Stimulated activated CD4-positive, alpha-beta T cell treated with anti-CD3 and anti-CD28 coated beads, TNF-alpha, amount 100 ng/mL, for 48 hours (primary cell): Measurements from ENCODE around the gene SHISAL1.

Experiments
- DNase-seq, 3 donors: peaks; one replicate each; pipeline ENCODE4 v3.0.0-alpha.2; 2020; ENCODE audit warnings: low read depth in 3 of 3

Gene SHISAL1

GRCh38 chr22:44278243-44279068 is 34.3 kb downstream of the SHISAL1 start:
- DNase-seq, result no peak

DNA sequence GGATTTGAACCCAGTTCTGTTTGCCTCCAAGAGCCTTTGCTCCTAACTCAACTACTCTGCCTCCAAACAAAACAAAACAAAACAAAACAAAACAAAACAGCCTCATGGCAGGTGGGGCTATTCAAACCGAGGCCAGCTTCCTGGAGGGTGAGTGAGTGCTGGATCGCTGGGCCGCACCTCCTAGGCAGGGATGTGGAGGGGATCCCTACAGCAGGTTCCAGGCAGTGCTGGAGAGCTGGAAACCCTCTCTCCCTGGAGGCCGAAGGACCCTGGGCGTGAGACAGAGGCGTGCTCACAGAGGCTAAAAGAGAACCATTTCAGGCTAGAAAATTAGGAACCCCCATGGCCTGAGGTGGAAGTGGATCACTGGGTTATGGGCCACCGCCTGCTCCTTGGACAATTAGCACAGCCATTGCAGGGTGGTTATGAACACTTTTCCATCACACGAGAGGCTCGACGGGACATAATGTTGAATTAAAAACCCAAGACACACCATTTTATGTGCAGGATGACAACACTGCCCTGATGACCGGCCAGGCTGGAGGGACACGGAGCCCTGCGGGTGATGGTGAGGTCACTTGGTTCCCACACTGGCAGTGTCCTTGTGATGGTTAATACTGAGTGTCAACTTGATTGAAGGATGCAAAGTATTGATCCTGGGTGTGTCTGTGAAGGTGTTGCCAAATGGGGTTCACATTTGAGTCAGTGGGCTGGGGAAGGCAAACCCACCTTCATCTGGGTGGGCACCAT is 35.2 kb downstream of the SHISAL1 start:
- DNase-seq, result no peak

GRCh38 chr22:44276706-44277356 is 35.9 kb downstream of the SHISAL1 start:
- no peak for DNase-seq

DNA sequence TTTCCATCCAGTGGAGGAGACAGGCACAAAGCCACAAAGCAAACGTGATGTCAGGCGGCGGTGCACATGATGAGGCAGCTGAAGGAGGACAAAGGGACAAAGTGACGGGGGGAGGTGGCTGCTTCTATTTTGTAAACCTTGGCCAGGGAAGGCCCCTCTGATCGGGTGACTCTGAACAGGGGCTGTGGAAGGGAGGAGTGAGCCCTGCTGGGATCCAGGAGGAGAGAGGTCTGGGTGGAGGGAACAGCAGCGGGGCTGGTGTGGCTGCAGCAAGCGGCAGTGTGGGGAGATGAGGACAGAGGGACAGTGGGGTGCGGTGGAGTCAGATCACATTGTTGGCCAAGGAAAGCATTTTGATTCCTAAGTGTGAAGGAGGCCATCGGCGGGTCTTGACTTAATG is 36.7 kb downstream of the SHISAL1 start:
- DNase-seq, result no peak

DNA sequence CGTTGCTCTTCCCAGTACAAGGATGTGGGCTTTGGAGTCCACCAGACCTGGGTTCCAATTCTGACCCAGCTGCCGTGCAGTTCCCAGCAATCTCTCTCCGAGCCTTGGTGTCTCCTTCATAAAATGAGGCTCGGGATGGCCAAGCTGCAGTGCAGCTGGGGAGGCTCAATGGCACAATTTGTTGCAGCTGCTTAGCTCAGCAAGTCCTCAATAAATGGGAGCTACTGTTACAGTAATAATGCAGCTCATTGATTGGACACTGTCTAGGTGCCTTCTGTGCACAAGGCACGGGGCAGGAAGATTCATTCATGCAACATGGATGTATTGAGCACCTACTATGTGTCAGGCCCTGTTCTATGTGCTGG is 37.1 kb downstream of the SHISAL1 start:
- no peak for DNase-seq

- no peak for DNase-seq
Measured at GRCh38 chr22:44274918-44275630, 37.7 kb downstream of the SHISAL1 start.

GRCh38 chr22:44273175-44273574 is 39.6 kb downstream of the SHISAL1 start:
- no peak for DNase-seq

DNA sequence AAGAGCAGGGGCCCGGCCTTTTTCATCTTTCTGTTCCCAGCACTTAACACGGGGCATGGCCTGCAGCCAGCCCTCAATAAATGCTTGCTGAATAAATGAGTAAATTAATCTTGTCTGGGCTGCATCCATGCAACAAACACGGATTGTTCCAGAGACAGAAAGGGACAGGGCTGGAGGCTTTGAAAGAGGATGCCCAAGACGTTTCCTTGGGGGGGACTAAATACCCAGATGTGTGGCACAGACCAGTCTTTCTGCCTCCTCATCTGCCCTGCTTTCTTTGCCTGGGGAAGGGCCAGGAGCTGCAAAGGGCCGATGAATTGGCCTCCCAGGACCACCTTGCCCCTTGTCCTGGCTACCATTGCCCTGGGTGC is 40.4 kb downstream of the SHISAL1 start:
- no peak for DNase-seq

DNA sequence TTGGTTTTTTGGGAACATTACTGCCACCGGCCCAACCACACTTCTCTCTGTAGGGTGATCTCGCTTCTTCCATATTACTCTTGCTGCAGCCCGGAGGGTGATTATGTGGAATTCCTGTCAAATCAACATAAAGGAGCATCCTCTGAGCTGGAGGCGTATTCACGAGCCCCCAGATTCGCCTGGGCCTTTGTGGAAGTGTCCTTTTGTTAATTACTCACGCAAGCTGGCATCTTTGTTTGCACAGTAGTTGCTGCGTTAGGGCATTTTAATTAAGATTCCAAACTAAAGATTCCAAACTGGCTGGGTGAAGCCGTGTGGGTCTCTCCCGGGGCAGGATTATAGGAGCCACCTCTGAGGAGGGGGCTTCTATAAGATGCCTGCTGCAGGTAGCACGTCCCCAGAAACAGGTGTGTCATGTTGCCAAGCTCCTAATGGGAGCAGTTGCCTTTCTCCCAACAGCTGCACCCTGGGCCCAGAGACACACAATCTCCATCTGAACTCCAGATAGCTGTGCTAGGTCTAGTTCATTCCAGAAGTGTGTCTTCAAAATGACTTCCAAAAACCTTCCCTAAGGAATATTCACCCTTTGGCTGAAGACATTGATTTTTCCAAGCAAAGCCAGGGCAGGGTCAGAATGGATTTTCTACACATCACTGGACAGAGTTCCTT is 40.9 kb downstream of the SHISAL1 start:
- no peak for DNase-seq

DNA sequence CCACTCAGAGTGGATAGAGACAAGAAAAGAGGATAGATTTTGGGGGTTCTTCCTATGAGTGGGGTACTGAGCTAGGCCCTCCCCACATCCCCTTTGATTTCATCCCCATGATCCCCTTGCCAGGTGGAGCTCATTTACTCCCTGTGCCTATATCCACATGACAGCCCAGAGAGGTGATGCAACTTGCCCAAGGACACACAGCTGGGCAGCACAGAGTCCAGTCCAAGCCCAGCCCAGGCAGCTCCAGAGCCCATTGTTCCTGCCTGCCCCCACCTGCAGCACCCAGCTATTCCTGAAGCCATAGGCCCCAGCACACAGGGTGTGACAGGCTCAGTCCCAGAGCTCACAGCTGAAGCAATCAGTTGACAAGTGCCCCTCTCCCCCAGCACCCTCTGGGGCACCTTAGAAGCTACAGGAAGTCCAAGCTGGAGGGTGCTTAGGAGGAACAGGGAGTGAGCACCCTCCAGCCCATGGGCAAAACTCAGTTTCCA is 41.7 kb downstream of the SHISAL1 start:
- DNase-seq, result no peak

DNA sequence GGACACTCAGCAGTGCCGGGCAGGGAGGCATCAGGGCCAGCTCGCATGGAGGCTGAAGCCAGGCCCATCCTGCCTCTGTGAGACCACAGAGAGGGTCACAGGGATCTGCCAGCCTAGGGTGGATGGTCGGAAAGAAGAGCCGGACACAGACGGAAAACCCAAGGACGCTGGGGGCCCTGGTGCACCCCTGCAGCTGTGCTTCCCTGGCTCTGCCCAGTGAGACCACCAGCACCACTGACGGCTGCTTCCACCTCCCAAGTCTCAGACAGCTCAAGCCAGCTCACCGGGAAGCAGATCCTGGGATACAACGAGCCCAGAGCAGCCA is 42.2 kb downstream of the SHISAL1 start:
- no peak for DNase-seq

DNA sequence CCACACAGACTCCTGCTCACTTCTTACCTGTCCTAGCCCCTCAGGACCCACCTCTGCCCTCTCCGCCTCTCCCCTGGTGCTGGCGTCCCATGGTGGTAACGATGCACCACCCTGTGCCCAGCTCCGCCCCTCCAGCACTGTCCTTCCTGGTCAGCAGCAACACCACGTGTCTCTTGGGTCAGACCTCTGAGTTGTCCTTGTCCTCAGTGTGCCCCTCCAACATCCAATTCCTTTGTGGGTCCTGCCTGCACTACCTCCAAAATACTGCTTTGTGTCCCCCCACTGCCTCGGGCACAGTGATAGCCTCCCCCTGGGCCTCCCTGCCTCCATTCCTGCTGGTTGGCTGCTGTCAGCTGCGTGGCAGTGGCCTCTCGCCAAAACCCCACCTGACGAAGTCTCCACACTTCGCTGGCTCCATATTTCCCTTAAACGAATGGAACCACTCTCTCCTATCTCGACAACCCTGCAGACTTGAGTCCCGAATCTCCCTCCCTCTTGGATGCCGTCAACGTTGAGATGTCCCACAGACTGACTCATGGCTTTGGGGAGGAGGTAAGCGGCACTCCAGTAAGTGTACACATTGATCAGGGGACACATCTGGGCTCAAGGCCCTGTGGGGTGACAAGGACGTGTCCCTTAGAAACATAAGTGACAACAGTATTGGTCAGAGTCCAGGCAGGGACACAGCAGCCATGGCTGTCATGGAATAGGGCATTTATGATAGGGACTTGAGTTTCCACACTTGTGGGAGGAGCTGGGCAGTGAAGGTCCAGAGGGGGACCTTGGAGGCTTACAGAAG is 42.8 kb downstream of the SHISAL1 start:
- no peak for DNase-seq

- DNase-seq, result no peak
Measured at GRCh38 chr22:44269117-44269498, 43.6 kb downstream of the SHISAL1 start.

DNA sequence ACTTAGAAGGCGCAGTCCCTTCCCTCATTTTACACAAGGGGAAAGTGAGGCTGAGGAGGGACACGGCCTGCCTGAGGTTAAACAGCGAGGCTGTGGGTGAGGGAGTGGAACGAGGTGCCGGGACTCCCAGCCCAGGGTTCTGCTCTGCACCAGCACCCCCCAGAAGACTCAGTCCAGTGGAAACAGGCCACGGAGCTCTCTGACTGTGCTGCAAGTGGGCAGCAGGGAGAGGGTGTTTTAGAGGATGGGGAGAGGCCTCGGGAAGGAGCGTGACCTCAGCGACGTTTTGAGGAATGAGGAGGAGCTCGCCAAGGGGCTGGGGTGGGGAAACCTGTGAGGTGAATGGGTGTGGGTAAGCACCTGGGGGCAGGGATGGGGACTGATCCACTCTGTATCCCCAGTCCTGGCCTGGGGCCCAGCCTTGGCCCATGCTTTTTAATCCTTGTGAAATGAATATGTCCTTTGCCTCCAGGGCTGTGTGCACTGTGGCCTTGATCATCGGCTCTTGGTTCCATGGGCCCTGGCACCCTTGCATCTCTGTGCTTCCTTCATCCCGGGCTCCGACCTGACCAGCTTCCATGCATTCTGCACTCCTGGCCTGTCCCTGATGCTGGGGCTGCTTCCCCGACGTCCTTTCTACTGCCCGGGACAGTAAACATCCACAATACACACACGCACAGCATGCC is 44.2 kb downstream of the SHISAL1 start:
- DNase-seq, result no peak

- DNase-seq, result no peak
Measured at GRCh38 chr22:44267856-44268255, 44.9 kb downstream of the SHISAL1 start.

GRCh38 chr22:44266796-44267760 is 45.7 kb downstream of the SHISAL1 start:
- no peak for DNase-seq

GRCh38 chr22:44263547-44263946 is 49.2 kb downstream of the SHISAL1 start:
- DNase-seq, result no peak

DNA sequence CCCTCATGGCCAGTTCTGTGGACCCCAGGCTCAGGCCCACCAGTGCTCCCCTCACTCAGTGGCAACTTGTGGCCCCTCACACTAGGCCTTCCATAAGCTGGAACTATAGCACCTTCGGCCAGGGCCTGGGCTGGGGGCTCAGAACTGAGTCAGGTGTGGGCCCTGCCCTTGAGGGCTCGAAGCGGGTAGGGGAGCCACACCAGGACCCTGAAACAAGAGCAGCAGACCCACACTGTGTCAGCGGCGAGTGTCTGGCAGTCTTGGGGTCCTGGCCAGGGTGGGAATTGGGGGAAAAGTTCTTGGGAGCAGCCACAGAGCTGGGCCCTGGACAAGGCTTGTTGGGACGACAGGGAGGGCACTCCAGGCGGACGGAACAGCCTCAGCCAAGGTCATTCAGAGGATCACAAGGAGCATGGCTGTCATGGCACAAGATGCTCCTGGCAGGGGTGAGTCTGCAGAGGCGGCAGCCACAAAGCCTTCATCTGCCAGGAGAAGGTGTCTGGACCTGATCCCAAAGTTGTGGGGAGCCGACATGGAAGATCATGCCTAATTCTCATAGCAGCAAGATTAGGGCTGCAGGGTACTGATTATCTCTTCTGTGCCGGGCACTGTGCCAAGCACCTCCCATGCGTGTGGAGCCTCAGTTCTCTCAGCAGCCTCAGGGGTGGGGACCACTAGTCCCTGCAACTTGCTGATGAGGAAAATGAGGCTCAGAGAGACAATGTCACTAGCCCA is 50.7 kb downstream of the SHISAL1 start:
- DNase-seq, result no peak
